CD14-positive monocyte (primary cell): ENCODE results near the gene ZNF622. TPM values are rescaled to one million over a fixed set of nuclear protein-coding genes. Genes with fewer than 3 reads are reported as not detected.
A peak's percentile ranks its signal among the peaks of the same experiment; 100 is the strongest.

Experiments used
- DNase-seq, 3 donors: peaks; one replicate each; pipeline ENCODE4 v3.0.0-alpha.2; 2011 to 2022
- H2AFZ ChIP-seq: 2 replicates; pipeline ENCODE4 v1.6.0; 2012; ENCODE audit warnings: mild to moderate bottlenecking, low read depth, low read length, inconsistent platforms; ENCODE audit not compliant: insufficient read depth, poor library complexity, severe bottlenecking
- H3K27ac ChIP-seq, 2 donors: 1 replicate in 1 of 2; 2 replicates in 1 of 2; pipeline ENCODE4 v1.5.1; 2012 to 2013; ENCODE audit warnings: low read length in 2 of 2, control low read depth in 1 of 2, inconsistent platforms in 1 of 2, low read depth in 1 of 2, mild to moderate bottlenecking in 1 of 2
- H3K27me3 ChIP-seq, 2 donors: one replicate each; pipeline versions ENCODE4 v1.6.0 to v1.6.1; 2011 to 2013; ENCODE audit warnings: low read length in 2 of 2; ENCODE audit not compliant: control insufficient read depth in 2 of 2, insufficient read depth in 2 of 2
- H3K36me3 ChIP-seq, 2 donors: replicated peaks in 1 of 2; 1 replicate in 1 of 2; 2 replicates in 1 of 2; pipeline versions ENCODE4 v1.5.1 to v1.6.1; 2012 to 2013; ENCODE audit warnings: low read length in 2 of 2, control low read depth in 1 of 2, inconsistent platforms in 1 of 2, mild to moderate bottlenecking in 1 of 2; ENCODE audit not compliant: insufficient read depth in 2 of 2, control insufficient read depth in 1 of 2
- H3K4me1 ChIP-seq, 2 donors: 1 replicate in 1 of 2; 2 replicates in 1 of 2; pipeline versions ENCODE4 v1.5.1 to v1.6.1; 2012 to 2013; ENCODE audit warnings: low read length in 2 of 2, control low read depth in 1 of 2, inconsistent platforms in 1 of 2, mild to moderate bottlenecking in 1 of 2, moderate library complexity in 1 of 2; ENCODE audit not compliant: insufficient read depth in 2 of 2, control insufficient read depth in 1 of 2
- H3K4me2 ChIP-seq: replicated peaks from 2 replicates; pipeline ENCODE3; 2012; ENCODE audit warnings: low read length, moderate library complexity, mild to moderate bottlenecking; ENCODE audit not compliant: poor library complexity, severe bottlenecking; ENCODE audit errors: extremely low read depth
- H3K4me3 ChIP-seq, 3 experiments: fragments of 200-600 bp in 1 of 3; sonication (generic) in 1 of 3; replicated peaks in 1 of 3; 1 replicate in 2 of 3; 2 replicates in 1 of 3; pipeline ENCODE4 v1.5.1; 2011 to 2013; ENCODE audit warnings: low read length in 3 of 3, mild to moderate bottlenecking in 3 of 3, control low read depth in 2 of 3, low read depth in 2 of 3, inconsistent platforms in 1 of 3, moderate library complexity in 1 of 3
- H3K79me2 ChIP-seq: 2 replicates; pipeline ENCODE4 v1.6.0; 2012; ENCODE audit warnings: mild to moderate bottlenecking, control low read depth, inconsistent platforms, low read length, moderate library complexity; ENCODE audit not compliant: insufficient read depth
- H3K9ac ChIP-seq: 2 replicates; pipeline ENCODE4 v1.6.0; 2017; ENCODE audit warnings: low read length, mild to moderate bottlenecking; ENCODE audit not compliant: insufficient read depth, poor library complexity, severe bottlenecking
- H3K9me3 ChIP-seq, 2 donors: replicated peaks in 1 of 2; 1 replicate in 1 of 2; 2 replicates in 1 of 2; pipeline versions ENCODE4 v1.5.1 to v1.6.1; 2012 to 2013; ENCODE audit warnings: low read length in 2 of 2, control low read depth in 1 of 2; ENCODE audit not compliant: control insufficient read depth in 1 of 2, insufficient read depth in 1 of 2
- H4K20me1 ChIP-seq: 2 replicates; pipeline ENCODE4 v1.6.0; 2012; ENCODE audit warnings: mild to moderate bottlenecking, low read length, control low read depth, moderate library complexity; ENCODE audit not compliant: insufficient read depth
- H3K27ac Mint-ChIP-seq, 7 donors: one replicate each; pipeline ENCODE4 v1.8.0; 2020; ENCODE audit warnings: mild to moderate bottlenecking in 7 of 7, mixed read lengths in 7 of 7, moderate library complexity in 6 of 7, inconsistent platforms in 2 of 7
- H3K27me3 Mint-ChIP-seq, 3 donors: one replicate each; pipeline ENCODE4 v1.8.0; 2021 to 2022; ENCODE audit warnings: low read depth in 3 of 3, mild to moderate bottlenecking in 3 of 3, mixed read lengths in 3 of 3, moderate library complexity in 3 of 3, inconsistent platforms in 1 of 3
- H3K36me3 Mint-ChIP-seq, 2 donors: one replicate each; pipeline ENCODE4 v1.8.0; 2020; ENCODE audit warnings: mixed read lengths in 2 of 2, inconsistent platforms in 1 of 2, mild to moderate bottlenecking in 1 of 2
- H3K4me1 Mint-ChIP-seq: one replicate; pipeline ENCODE4 v1.8.0; 2020; ENCODE audit warnings: mild to moderate bottlenecking, mixed read lengths
- H3K4me3 Mint-ChIP-seq, 2 donors: one replicate each; pipeline ENCODE4 v1.8.0; 2020; ENCODE audit warnings: mild to moderate bottlenecking in 2 of 2, mixed read lengths in 2 of 2, moderate library complexity in 1 of 2
- H3K9me3 Mint-ChIP-seq, 7 donors: one replicate each; pipeline ENCODE4 v1.8.0; 2020 to 2022; ENCODE audit warnings: mixed read lengths in 7 of 7, mild to moderate bottlenecking in 6 of 7, moderate library complexity in 6 of 7, inconsistent platforms in 2 of 7
- CTCF ChIP-seq: fragments of 200-600 bp; IDR thresholded peaks from one replicate; pipeline ENCODE4 v1.8.0; 2022; ENCODE audit warnings: antibody characterized with exemption, mild to moderate bottlenecking
- WGBS: methylation state at CpG from one replicate; pipeline ENCODE4 v1.1.5; 2013; ENCODE audit warnings: missing lambda C conversion rate; ENCODE audit not compliant: insufficient coverage; 5-methylcytosine and 5-hydroxymethylcytosine counted together
- intact Hi-C, 2 donors: fragments of 100-400 bp; cut with micrococcal nuclease; formaldehyde crosslinking; loops; one replicate each; pipeline versions ENCODE4 v1.15.0 to v1.15.1; 2023
- polyA plus RNA-seq, 3 donors: library from polyadenylated mRNA; depleted of rRNA in 1 of 3; unstranded in 2 of 3; stranded (reverse) in 1 of 3; fragments of 300-500 nt in 2 of 3; fragments of >200 nt in 1 of 3; fragmentation: Illumina TruSeq in 2 of 3; gene quantifications; 1 replicate in 2 of 3; 2 replicates in 1 of 3; pipeline ENCODE4 v1.2.3, GENCODE V29; 2012 to 2021

Gene ZNF622
- polyA plus RNA-seq, 3 donors: 6.1 to 30.1 (median 25.8) TPM

- Mint-ChIP-seq H3K4me3 (no peak overlapping the region), H3K9me3 (no peaks in the 10 kb centered on the region), H3K4me1 (no peaks in the 10 kb centered on the region), H3K27me3 (peaks cover 3 to 11% (median 6%) of the 10 kb centered on the region in 3 donors), H3K27ac (no peak overlapping the region), H3K36me3 (no peaks in the 10 kb centered on the region)
- no peaks in the 10 kb centered on the region for H3K4me1 ChIP-seq
- no peak overlapping the region for H3K9ac ChIP-seq
- no peaks in the 10 kb centered on the region for H4K20me1 ChIP-seq
- H3K79me2 ChIP-seq: no peaks in the 10 kb centered on the region
- no peak for TF ChIP-seq CTCF
- no peak overlapping the region for H2AFZ ChIP-seq
- no peak overlapping the region for H3K4me2 ChIP-seq
- H3K9me3 ChIP-seq: no peaks in the 10 kb centered on the region
- no peak overlapping the region for H3K27ac ChIP-seq
- DNase-seq: no peak
- no CpG with 5 or more reads among the region's 2 CpGs for WGBS
- H3K27me3 ChIP-seq: peaks cover 0 to 4% of the 10 kb centered on the region in 2 donors
- no peaks in the 10 kb centered on the region for H3K36me3 ChIP-seq
- intact Hi-C loops: no loop called here
- no peak overlapping the region for H3K4me3 ChIP-seq
Observed at GRCh38 chr5:16431490-16431889, 34.1 kb downstream of the ZNF622 start.

GRCh38 chr5:16430349-16431089, 35.1 kb downstream of the ZNF622 start:
- Histone ChIP-seq H3K79me2 (no peaks in the 10 kb centered on the region), H3K27me3 (peaks cover 0 to 4% of the 10 kb centered on the region in 2 donors), H4K20me1 (no peaks in the 10 kb centered on the region), H3K27ac (no peak overlapping the region), H3K4me3 (no peak overlapping the region), H3K4me1 (no peaks in the 10 kb centered on the region), H3K9ac (no peak overlapping the region), H3K4me2 (no peak overlapping the region), H3K9me3 (no peaks in the 10 kb centered on the region), H2AFZ (no peak overlapping the region), H3K36me3 (no peaks in the 10 kb centered on the region)
- Mint-ChIP-seq H3K9me3 (peaks cover 0 to 2% (median 0%) of the 10 kb centered on the region in 7 donors), H3K27ac (peak overlapping the region in 1 of 7 donors; percentile 46), H3K4me3 (no peak overlapping the region), H3K4me1 (no peaks in the 10 kb centered on the region), H3K36me3 (no peaks in the 10 kb centered on the region), H3K27me3 (peaks cover 3 to 9% (median 6%) of the 10 kb centered on the region in 3 donors)
- WGBS: 100% methylated on average over 2 of the region's 7 CpGs
- intact Hi-C loops: no loop called here
- no peak for DNase-seq
- TF ChIP-seq CTCF: no peak
